GM18861 (cell line): ENCODE data around the gene TTC31.
"Not testable (repeated sequence)": the region's sequence is repeated elsewhere in the genome, so short reads cannot be mapped to it uniquely, and the experiment has no call there.

Source experiments
- ATAC-seq: cut with Tn5 transposase; IDR thresholded peaks from one replicate; pipeline ENCODE4 v1.9.1; 2021; ENCODE audit not compliant: unreplicated experiment

TTC31 gene

GRCh38 chr2:74483675-74484164 lies 839 bp downstream of the TTC31 start:
- not testable (repeated sequence) for ATAC-seq

GRCh38 chr2:74486141-74486540 lies 3.3 kb downstream of the TTC31 start:
- no peak for ATAC-seq

DNA sequence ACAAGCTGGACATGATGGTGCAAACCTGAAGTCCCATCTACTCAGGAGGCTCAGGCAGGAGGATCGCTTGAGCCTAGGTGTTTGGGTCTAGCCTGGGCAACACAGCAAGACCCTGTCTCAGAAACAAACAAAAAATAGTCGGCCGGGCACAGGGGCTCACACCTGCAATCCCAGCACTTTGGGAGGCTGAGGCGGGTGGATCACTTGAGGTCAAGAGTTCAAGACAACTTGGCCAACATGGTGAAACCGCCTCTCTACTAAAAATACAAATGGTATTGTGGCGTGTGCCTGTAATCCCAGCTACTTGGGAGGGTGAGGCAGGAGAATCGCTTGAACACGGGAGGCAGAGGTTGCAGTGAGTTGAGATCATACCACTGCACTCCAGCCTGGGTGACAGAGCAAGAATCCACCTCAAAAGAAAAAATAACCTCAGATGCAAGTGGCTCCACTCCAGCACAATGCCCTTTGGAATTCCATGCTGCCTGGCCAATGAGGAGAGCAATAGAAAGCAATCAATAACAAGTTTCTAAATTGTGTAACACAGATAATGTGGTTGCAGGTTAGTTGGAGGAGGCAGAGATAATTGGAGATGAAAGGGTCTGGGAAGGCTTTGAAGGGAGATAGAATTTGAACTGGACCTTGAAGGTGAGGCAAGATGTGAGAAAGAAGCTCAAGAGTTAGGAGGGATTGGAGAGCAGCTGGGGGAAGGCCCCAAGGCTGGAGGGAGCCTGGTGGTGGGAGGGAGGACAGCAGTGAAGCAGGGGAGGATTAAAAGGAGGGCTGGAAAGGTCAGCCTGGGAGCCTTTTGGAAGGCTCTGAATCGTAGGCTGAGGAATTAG lies 6.0 kb downstream of the TTC31 start:
- ATAC-seq: no peak

- ATAC-seq: no peak
Measured at GRCh38 chr2:74489906-74490305, 7.0 kb downstream of the TTC31 start.

- ATAC-seq: no peak
Measured at GRCh38 chr2:74491648-74492544, 9.0 kb downstream of the TTC31 start.

DNA sequence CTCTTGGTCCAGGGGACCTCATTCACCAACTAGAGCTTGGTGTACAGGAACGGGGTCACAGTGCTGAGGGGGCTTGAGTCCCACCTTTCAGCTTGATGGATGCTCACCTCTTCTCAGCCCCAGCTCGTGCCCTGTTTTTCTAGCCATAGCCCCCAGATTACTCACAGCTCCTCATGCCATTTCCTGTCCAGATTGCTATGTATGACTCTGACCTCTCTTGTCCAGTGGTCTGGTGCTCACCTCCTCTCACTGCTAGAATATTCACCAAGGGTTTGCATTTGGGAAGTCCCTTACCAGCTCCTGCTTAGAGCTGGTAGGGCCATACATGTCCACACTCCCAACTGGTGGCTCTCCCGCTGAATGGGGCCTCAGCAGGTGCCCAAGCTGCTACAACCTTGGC lies 10.7 kb downstream of the TTC31 start:
- no peak for ATAC-seq

DNA sequence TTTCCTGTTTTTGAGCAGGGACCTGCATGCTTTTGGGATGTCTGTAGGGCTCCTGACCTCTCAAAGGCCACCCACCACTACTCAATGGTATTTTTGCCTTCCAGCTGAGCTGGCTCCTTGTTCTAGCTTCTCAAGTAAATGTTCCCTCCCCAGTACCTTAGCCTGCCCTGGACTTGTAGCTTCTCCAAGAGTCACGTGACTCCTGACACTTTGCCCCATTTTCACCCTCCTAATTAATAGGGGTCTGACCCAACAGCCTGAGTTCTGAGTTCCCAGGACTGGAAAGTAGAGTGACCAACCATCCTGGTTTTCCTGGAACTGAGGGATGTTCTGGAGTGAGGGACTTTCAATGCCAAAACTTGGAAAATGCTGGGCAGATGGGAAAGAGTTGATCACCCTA lies 12.6 kb downstream of the TTC31 start:
- no peak for ATAC-seq

DNA sequence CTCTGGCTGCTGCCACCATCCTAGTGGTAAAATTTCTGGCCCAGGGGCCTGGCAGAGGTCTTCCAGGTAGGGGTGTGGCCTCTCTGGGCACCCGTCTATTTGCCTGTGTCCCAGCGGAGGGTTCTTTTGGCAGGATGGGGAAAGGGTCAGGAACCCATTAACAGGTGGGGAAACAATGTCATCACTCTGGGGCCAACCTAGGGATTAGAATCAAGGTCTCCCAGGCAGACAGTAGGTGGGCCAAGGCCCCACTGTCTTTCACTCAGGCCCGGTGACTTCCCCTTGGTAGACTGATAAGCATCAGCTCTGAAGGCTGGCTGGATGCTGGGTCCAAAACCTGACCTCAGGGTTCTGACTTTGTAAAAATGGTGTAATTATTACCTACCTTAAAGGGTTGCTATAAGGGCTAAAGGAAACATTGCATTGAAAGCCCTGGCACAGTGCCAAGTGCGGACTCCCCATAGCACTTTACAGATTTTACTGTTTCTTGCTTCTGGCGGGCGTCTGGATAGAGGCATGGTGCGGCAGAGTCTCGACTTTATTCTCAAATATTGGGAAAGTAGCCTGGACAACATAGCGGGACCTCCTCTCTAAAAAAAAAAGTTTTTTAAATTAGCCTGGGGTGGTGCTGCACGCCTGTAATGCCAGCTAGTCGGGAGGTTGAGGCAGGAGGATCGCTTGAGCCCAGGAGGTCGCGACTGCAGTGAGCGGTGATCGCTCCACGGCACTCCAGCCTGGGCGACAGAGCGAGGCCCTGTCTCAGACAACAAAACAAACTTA lies 14.3 kb downstream of the TTC31 start:
- no peak for ATAC-seq

DNA sequence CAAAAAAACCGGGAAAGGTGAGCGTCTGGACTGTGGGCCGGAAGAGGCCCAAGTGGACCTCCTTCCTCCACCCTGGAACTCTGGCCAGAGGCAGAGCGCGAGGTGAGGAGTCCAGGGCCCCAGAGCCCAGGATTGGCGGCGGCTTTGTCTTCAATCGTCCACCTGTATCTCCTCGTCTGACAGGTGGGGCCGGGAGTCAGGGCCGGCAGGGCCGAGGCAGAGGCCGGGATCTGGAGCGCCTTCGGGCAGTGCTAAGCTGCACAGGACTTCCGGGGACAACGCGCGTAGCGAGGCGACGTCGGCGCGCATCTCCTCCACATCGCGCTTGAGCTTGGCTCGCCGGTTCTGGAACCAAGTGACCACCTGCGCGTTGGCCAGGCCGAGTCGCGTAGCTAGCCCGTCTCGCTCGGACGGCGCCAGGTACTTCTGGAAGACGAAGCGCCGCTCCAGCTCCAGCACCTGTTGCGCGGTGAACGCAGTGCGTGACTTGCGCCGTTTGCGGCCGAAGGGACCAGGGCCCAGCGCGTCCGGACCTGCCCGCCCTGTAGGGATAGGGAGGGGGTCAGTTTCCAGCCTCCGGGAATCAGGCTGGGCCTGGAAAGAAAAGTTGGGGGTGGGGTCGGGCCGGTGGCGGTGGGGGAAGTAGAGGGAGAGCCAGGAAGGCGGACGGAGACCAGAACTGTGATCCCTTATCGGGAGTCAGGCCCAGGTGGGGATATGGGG lies 15.1 kb downstream of the TTC31 start:
- ATAC-seq: no peak

GRCh38 chr2:74498500-74499266 lies 15.8 kb downstream of the TTC31 start:
- ATAC-seq: no peak

DNA sequence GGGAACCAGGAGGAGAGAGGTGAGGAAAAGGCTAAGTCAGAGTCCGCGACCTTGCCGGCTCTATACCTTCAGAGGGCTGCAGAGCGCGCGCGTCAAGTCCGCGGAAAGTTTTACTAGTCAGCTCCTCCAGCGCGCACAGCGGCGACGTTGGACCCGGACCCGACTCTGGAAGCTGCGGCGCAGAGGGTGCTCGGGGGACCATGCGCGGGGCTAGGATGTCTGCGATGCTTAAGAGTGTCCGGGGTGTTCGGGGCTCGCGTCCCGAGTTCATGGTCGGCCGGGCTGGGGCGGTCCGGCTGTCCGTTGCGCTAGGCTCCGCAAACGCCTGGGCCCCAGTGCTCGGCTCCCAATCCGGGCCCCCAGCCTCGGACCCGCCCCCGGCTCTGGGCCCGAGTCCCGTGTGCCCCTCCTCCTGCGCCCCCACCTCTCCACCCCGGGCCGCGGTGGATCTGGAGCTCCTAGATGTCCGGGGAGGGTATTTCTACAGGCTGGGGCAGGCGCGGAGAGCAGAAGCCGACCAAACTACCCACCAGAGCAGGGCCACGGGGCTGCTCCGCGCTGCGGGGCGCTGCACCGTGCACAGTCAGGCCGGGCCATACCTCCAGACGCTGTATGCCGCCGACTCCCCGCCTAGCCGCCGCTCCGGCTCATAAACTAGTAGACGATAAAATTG lies 16.5 kb downstream of the TTC31 start, which contains the start of gene LBX2:
Gene LBX2 (minus strand): TSS at position 337 of the 673 bp plus-strand sequence. CDS start 66 bp downstream, at position 271.
- ATAC-seq: no peak

DNA sequence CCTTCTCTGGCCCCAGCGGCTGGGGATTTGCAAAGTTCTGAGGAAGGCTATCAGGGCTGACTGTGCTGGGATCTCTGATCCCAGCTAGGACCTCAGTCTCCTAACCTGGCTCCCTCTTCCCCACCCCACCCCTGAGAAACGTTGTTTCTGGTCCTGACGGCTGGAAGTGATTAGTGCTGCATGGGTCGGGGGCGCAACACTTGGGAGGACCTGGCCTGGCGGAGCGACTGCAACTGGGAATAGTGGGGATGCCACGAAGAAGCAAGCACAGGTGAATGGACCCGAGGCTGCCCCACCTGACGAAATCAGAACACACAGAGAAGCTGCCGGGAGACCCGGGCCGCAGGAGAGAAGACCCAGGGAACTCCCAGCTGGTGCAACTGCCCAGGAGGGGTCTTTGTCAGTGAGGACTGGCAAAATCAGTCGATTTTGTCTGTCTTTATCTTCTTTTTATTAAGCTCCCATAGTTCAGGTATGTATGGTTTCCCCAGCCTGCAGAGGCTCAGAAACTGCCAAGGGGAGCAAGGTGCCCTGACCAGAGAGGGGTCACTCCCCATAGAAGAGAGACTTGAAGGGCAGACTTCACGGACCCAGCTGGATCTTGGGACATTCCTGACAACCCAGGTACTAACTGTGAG lies 17.2 kb downstream of the TTC31 start:
- no peak for ATAC-seq

GRCh38 chr2:74500578-74500946 lies 17.7 kb downstream of the TTC31 start:
- no peak for ATAC-seq

- no peak for ATAC-seq
Measured at GRCh38 chr2:74501335-74502071, 18.6 kb downstream of the TTC31 start.

GRCh38 chr2:74502147-74502719 lies 19.4 kb downstream of the TTC31 start:
- no peak for ATAC-seq

GRCh38 chr2:74502720-74503505 lies 20.0 kb downstream of the TTC31 start:
- peak; percentile 45 for ATAC-seq
